HG02973 (cell line): ENCODE data around the gene ZKSCAN5.
A peak's percentile ranks its signal among the peaks of the same experiment; 100 is the strongest.

Source experiments
- ATAC-seq: cut with Tn5 transposase; IDR thresholded peaks from one replicate; pipeline ENCODE4 v1.9.1; 2021; ENCODE audit warnings: moderate library complexity; ENCODE audit not compliant: unreplicated experiment

Gene ZKSCAN5

DNA sequence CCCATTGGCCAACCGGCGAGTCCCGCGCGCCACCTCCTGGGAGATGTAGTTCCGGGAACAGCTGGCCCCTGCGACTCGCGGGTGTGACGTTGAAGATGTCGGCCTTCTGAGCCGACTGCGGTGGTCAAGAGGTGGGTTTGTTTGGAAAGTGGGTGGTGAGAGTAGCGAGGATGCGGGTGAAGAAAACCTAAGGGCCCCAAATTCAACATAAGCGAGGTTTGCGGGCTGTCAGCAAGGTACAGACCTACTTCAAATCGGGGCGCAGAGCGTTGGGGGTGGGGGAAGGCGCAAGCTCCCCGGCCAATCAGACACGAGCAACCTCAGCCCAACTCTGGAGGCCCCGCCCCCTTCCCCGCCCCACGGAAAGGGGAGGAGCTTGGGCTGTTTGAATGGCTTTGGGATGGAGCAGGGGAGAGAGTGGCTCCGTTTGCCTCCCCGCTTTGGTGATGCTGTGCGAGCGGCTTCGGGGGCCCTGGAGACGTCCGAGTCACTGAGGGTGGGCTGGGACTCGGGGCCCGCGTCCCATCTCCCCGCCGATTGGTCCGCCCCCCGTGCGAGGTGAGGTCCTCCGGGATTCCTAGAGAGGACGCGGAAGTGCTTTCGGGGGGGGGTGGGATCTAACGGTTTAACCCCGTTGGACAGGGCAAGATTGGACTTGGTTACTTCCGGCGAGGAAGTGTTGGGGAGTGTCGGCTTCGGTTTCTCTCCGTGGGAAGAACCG is at the start of gene ZKSCAN5:
TSS of gene ZKSCAN5 (plus strand) at position 60 of the 721 bp plus-strand sequence. CDS start 1,383 bp downstream, outside the sequence.
- peak; percentile 59 for ATAC-seq

GRCh38 chr7:99455874-99456273 is 48.6 kb upstream of the ZKSCAN5 start:
- ATAC-seq, result no peak

DNA sequence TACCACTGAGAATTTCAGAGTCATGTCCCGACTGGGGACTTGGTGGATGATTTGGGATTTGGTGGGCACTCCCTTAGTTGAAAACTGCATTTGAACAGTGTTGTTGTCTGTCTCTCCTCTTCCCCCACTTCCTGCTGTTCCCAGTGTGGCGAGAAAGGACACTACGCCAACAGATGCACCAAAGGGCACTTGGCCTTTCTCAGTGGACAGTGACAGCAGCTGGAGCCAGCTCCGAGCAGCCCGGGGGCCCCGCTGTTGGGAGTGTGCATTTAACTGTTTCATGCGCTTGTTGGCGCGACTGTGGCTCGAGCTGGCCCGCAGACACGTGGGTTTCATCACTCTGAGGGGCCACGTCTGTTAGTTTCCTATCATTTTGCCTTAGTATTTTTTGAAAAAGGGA is 48.2 kb upstream of the ZKSCAN5 start:
- no peak for ATAC-seq

DNA sequence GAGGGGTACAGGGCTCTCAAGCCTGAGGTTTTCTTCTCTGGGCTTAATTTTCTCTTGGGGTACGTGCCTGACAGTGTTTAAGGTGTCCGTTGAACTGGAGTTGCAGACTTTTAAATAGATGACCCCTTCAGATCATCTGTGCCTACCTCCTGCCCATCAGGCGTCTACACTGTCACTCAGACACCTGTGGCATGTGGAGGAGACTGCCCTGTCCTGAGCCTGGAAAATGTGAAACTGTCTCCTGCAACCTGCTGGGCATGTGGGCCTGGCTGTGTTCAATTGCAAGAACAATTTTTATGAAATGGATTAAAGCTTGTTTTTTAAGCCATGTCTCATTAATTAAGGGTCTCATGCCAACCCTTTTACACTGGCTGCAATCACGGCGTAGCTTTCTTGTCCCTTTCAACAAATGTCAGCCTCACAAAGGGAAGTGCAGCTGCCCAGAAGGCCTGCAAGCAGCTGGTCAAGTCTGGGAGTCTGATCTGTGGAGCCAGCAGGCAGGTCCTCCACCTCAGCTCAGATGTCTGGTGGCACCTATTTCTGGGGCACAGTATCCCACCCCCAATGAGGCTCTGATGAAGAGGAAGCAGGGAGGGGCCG is 47.3 kb upstream of the ZKSCAN5 start:
- ATAC-seq, result no peak

DNA sequence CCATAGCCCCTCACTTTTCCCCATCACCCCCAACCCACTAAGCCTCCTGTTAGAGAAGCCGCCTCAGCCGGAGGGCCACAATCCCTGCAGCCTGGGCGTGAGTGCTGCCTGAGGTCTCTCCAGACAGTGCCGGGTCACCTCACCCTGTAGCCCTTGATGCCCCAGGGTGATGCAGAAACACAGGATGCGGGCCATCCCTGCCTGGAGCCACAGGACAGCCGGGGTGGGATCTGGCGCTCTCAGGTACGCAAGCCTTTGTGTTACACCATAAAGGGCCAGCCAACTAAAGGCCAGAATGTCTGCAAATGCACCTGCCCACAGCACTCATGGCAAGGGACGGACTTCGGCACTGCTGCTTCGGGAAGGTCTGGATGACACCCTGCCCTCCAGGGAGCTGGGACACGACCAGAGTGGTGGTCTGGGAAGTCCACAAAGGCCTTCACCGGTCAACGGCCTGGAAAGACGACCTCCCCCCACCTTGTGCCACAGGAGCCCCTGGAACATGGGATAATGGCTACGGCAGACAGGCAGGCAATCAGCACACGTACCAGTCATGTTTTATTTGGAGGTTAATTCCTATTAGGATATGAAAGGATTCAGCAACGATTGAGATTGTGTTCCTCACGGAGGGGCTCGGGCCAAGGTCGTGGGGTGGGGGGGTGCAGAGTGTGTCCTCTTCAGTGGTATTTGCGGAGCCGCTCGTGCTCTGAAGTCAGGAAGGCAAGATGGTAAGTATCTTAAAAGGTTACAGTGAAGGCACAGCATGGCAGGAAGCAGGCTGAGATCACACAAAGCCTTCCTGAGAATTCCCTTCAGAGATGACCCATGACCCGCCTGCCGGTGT is 46.6 kb upstream of the ZKSCAN5 start:
- ATAC-seq, result no peak

DNA sequence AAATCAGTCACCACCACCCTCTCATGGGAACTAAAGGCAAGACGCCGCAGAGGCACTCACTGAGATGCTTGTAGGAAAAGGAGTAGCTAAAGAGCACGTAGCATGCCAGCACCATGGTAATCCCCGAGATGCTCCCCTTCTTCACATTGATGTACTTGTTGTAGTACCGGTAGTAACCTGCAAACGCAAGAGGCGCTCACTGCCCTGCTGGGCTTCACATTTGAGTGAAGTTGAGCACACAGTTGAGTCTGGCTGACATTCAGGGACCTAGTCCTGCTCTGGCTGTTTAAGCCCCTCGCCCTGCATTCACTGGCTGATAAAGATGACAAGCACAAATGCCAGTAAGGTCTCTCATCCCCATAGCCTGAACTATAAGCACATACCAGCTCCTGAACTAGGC is 45.4 kb upstream of the ZKSCAN5 start:
- no peak for ATAC-seq

DNA sequence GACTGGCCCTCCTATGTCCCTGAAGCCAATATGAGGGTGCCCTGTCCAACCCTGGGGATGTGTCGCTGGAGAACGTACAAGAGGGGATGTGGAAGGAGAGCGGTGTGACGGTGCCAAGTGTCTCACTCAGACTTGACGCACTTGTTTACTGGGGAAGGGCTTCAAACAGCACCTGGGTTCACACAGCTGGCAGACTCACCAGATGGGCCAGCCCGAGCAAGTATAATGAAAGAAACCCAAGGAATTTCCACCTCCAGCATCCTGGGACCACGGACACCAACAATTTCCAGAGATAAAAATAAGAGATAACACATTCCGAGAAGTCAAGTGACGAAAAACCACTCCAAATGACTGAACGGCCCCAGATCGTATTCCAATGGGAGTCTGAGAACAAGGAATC is 43.8 kb upstream of the ZKSCAN5 start:
- ATAC-seq, result no peak

DNA sequence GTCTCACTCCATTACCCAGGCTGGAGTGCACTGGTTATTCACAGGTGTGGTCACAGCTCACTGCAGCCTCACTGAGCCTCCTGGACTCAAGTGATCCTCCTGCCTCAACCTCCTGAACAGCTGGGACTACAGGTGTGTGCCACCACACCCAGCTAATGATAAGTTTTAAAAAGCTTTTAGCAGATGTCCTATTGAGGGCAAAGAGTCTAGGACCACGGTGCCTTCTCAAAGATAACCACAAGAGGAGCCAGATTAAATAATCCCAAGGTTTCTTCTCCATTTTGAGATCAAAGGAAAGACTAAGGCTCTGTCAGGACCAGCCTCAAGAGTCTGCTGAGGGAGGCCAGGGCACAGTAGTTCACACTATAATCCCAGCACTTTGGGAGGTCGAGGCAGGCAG is 43.2 kb upstream of the ZKSCAN5 start:
- no peak for ATAC-seq

GRCh38 chr7:99465421-99465768 is 39.1 kb upstream of the ZKSCAN5 start:
- ATAC-seq, result peak; percentile 8

DNA sequence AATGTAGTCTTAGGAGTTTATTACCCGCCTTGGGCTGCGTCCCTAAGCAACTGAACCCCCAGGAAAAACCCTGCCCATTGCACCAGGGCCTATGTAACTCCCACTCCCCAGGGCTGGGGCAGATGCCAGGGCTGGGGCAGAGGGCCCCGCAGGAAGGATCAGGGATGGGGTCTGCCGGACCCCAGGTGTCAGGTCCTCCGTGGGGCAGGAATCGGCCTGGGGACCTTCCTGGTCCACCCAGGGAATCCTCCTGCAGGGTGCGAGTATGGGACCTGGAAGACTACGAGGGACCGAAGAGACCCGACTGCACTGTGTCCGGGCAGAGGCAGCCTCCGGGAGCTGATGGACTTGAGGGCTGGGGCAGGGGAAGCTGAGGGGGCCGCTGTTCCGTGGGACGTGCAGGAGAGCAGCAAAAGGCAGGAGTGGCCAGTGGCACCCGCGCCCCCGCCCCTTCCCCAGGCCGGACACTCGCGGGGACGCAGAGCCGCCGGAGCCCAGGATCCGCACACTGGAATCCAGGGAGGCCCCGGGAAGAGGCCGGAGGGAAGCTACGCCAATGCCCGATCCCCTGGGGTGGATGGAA is 36.0 kb upstream of the ZKSCAN5 start:
- ATAC-seq, result no peak

GRCh38 chr7:99469381-99470065 is 34.9 kb upstream of the ZKSCAN5 start:
- no peak for ATAC-seq

DNA sequence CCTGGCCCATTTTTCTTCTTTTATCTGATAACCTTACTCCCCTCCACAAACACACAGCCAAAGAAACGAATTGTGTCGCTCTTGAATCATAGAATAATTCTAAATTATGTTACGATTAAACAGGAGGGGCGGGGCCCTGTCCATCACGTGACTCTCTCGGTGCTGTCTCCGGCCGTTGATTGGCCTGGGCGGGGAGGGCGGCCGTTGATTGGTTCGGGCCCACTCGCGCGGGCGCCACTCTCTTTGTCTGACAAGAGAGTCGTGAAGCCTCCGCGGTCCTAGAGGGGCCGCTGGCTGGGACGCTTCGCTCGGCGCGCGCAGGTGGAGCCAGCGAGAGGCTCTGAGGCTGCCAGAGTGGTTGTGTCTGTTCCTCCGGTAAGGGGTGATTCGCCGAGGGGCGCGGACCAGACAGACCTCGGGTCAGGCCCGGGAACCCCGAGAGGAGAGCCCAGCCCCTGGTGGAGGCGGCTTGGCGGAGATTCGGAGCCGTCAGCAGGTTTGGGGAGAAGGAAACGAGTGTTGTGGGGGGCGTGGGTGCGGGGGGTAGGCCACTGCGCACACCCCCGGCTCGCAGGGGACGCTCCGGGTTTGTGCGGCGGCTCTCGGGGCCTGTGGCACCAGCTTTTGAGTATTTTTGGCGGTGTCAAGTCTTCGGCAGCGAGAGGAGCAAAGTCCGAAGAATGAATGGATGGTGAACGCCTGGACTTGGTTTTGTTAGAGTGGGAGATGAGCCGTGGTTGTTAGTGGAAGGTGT is 31.7 kb upstream of the ZKSCAN5 start, which contains the start of gene ZNF789:
TSS of gene ZNF789 (plus strand) at position 330 of the 754 bp plus-strand sequence. CDS start 3,567 bp downstream, outside the sequence.
- peak; percentile 93 for ATAC-seq

- ATAC-seq, result peak; percentile 24
Measured at GRCh38 chr7:99473315-99473596, 31.2 kb upstream of the ZKSCAN5 start.

- ATAC-seq, result no peak
Measured at GRCh38 chr7:99476107-99476506, 28.4 kb upstream of the ZKSCAN5 start.

DNA sequence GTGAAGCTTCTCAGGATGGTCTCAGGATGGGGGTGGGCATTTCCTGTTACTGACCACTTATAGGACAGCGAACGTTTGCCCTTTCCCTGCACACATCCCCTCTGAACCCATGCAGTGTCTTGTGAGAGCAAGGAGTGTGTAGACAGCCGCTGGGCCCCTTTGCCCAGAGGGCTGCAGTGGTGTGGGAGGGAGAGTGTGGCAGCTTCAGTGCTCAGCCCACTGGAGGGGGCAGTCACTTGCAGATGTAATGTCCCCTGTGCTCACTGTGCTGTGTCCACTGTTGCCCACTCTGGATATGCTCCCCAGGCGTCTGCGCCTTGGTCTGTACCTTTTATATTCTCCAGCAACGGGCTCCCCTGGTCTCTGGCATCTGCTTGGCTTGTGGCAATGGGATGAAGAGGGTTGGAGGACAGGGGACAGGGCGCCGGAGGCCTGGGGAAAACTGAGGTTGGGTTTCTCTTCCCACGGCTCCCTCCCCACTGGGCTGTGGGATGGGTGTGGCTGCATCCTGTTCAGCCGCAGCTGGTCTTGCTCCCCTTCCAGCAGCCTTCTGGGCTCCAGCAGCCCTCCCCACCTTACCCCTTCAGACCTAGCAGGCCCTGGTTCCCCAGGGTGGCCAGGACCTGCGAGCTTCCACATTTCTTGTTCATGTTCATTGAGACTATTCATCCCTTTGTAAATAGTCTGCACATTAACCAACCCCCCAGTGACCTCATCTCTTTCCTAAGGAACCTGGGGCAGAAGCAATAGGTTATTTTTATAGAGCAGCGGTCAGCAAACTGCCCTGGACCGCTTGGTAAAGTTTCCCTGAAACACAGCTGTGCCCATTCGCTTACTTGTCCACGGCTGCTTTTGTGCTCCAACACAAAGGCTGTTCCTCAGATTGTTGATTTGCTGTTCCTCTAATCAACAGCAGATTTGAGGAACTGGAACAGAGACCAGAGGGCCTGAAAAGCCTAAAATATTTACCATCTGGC is 25.7 kb upstream of the ZKSCAN5 start:
- no peak for ATAC-seq

DNA sequence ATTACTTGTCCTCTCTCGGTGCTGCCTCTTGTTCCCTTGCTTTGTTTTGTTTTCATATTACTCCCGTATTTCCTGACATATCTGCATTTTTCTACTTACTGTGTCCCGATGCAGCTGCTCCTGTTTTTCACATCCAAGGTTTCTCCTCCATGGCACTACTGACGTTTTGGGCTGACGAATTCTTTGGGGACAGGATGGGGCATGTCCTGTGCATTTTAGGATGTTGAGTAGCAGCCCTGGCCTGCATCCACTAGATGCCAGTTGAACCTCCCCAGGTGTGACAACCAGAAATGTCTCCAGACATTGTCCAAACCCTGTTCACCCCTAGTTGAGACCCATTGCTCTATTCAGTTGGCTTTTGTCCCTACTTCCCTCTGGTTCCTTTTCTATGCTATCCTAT is 19.4 kb upstream of the ZKSCAN5 start:
- ATAC-seq, result no peak

- ATAC-seq, result no peak
Measured at GRCh38 chr7:99489235-99489634, 15.2 kb upstream of the ZKSCAN5 start.

DNA sequence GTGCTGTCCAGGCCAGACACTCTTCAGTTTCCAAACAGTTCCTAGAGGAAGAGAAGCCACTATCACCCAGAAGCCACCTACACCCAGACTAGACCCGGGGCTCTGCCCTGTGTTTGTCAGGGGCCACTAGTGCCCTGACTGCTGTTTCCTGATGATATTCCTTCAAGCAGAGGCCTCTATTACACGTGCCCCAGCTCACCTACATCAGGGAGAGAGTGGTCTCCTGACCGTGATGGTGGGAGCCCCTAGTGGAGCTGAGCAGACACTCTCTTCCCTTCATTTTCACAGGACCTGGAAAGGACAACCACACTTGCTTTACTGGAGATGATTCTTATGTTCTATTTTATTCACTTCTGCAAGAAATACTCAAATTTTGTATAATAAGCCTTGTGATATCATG is 13.6 kb upstream of the ZKSCAN5 start:
- no peak for ATAC-seq

GRCh38 chr7:99493823-99494222 is 10.6 kb upstream of the ZKSCAN5 start:
- ATAC-seq, result no peak
